Ureter (tissue), 1 donor: ENCODE results near the gene COL9A3. TPM values are rescaled to one million over a fixed set of nuclear protein-coding genes. Genes with fewer than 3 reads are reported as not detected.

Experiments
- DNase-seq: peaks from one replicate; pipeline ENCODE4 v3.0.0-alpha.2; 2020; ENCODE audit warnings: low spot score
- total RNA-seq: library from RNA; stranded (reverse); gene quantifications from one replicate; pipeline ENCODE4 v1.2.4, GENCODE V29; 2023
- donor health status: DM: yes; HTN: yes; CAD: no.

The COL9A3 gene
- total RNA-seq, 1 donor from 2014 or later, result 5.1 TPM

GRCh38 chr20:62778601-62779416, 38.0 kb upstream of the COL9A3 start:
- no peak for DNase-seq

- no peak for DNase-seq
Observed at GRCh38 chr20:62779417-62779685, 37.5 kb upstream of the COL9A3 start.

- no peak for DNase-seq
Observed at GRCh38 chr20:62780204-62780603, 36.6 kb upstream of the COL9A3 start.

DNA sequence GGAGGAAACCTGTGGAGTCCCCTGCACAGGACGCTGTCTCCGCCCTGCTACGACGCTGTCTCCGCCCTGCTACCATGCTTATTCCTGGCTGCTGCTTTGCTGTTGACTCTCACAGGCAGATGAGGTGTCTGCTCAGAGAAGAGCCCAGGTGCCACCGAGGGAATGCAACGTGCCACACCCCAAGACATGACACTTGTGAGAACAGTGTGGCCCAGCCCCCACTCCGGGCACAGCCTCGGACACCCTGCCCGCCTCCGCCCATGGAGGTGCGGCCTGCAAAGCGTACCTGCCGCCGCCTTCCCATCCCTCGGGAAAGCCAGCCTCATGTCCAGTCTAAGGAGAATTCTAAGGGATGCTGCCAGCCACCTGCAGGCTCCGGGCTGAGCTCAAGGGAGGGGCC, 36.2 kb upstream of the COL9A3 start:
- no peak for DNase-seq

- DNase-seq, result no peak
Observed at GRCh38 chr20:62782149-62782892, 34.5 kb upstream of the COL9A3 start.

DNA sequence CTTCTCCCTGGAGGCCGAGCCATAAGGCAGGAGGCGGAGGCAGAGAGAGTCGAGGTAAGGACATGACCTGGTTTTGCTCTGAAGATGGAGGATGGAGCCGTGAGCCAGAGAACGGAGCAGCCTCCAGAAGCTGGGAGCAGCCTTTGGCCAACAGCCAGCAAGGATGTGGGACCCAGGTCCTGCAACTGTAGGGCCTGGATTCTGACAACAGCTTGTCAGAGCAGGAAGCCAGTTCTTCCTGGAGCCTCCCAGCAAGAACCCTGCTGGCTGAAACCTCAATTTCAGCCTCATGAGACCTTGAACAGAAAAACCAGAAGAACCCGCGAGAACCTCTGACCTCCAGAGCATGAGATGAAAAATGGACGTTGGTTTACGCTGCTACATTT, 34.0 kb upstream of the COL9A3 start:
- no peak for DNase-seq

- no peak for DNase-seq
Observed at GRCh38 chr20:62784497-62784896, 32.4 kb upstream of the COL9A3 start.

GRCh38 chr20:62785393-62785792, 31.5 kb upstream of the COL9A3 start:
- no peak for DNase-seq

DNA sequence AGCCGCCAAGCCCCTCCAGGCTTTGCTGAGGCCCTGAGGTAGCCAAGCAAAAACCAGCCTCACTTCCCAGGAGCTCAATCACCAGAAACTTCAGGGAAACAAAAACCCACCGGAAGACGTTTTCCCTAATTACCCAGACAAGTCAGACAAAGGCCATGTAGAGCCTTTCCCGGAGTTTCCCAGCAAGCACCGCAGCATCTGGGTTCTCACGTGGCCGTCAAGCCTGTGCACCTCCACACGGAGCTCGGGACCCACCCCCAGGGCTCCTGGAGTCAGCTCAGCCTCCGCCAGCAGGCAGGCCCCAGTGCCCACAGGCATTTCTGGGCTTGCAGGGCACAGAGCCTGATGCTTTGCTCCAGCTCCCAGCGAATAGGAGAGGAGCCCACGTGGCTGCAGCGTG, 30.7 kb upstream of the COL9A3 start:
- DNase-seq, result no peak

DNA sequence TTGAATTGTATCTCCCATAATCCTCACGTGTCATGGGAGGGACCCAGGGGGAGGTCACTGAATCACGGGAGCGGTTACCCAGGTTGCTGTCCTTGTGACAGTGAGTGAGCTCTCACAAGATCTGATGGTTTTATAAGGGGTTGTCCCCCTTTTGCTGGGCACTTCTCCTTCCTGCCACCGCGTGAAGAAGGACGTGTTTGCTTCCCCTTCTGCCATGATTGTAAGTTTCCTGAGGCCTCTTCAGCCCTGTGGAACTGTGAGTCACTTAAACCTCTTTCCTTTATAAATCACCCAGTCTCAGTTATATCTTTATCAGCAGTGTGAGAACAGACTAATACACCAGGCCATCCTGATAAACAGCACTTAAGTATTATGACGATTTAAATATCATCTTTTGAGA, 29.5 kb upstream of the COL9A3 start:
- DNase-seq, result no peak

DNA sequence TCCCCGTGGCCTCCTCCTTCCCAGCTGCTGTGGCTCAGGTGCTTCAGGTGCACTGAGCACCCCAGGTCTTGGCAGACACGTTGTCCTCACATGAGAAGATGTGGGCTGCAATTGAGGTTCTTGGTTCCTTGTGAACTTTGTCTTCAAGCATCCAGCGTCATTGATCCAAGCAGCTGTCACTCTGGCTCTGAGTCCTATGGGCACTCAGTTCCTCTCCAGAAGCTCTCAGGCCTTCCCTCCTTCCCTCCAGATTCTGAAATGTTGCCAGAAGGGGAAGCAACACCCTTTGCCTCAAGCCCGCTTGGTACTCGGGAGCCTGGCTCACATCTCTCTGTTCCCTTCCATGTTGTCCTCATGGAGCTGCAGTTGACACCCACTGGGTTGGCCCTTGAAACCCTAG, 29.0 kb upstream of the COL9A3 start:
- no peak for DNase-seq

DNA sequence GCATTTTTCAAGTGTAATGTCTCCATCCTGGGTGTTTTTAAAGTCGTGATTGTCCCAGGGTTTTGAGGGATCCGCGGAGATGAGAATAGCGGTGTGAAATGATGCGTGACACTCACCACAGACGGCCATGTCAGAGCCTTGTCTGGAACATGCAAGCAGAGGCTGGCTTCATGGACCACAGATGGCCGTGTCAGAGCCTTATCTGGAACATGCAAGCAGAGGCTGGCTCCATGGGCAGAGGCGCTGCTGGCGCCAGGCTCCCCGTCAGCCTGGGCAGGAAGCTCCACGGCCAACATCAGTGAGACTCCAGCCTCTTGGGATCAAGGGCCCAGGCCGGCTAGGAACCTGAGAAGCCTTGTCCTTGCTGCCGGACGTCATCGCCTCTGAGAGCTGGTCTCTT, 28.2 kb upstream of the COL9A3 start:
- DNase-seq, result no peak

DNA sequence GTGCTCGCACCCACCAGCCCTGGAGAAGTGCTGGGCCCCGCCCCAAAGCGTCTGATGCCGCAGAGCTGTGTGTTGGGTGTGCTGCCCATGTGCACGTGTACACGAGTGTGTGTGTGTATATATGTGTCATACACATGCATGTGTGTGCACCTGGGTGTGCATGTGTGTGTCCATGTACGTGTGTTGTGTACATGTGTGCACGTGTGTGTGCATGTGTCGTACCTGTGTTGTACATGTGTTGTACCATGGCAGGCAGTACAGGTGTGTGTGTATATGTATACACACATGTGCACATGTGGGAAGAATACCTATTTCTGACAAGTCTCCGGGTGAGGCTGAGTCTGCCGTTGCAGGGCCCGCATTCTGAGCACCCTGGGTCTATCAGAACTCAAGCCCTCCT, 26.8 kb upstream of the COL9A3 start:
- DNase-seq, result no peak

DNA sequence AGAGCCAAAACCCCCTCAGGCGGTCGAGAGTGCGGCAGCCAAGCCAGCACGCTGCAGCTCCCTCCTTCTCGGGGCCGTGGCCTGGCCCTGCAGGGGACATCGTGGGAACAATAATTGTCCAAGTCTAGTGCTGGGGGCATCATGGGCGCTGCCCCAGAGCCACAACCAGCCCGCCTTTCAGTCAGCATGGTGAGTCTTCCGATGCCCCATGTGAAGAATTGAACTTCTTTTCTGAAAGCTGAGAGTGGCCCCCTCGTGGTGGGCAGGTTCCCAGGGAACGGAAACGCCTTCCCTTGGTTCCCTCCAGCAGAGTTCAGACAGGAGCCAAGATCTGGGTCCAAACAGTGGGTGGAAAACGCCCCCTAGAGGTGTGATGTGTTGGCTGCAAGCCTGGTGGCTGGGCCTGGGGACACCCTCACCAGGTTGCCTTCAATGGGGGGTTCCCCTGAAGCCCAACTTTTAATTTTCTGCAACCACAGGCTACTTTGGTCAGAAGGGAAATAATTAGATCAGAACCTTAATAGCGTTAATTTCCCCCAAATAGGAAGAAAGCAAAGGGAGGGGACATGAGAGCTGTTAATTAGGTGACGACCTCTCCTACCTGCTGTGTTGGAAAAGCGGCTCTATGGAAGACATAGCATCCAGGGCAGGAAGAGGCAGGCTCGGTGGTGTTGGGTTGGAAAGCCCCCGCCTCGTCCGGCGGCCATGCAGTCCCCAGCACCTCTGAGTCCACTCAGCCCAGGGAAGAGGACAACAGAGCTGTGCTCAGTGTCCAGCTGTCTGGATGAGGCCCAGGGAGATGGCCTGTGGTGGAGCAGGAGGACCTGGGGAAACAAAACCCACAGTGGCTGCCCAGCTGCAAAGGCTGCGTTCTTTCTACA, 25.3 kb upstream of the COL9A3 start:
- peak; percentile 82 for DNase-seq

DNA sequence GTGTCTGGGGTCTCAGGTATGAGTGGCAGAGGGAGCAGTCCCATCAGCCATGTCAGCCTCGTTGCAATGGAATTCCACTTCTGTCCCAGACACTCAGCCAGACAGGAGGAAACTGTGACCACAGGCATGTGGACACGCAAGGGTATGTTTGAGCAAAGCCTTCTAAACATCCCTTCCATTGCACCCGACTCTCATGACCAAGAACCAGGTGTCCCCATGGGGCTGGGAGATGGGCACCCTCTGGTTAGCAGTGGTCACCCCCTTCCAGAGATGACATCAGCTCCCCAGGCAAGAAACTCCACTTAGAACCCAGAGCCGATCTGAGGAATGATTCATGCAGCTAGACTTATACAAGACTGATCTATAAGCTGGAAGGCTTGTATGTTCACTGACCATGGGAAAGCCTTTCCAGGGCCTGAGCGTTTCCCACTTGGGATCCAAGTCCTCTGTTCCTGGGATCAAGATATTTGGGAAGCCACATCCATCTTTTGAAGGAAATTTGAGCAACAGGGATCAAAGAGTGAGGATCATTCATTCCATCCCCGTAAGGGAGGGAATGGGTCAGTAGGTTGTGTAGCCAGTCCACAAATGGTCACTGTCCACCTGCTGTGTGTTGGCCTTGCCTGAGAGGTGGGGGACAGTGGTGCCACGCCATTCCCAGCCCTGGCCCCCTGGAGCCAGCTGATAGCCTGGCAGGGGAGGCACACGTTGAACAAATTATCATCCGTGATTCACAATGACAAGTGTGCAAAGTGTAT, 24.5 kb upstream of the COL9A3 start:
- no peak for DNase-seq

- no peak for DNase-seq
Observed at GRCh38 chr20:62792940-62793756, 23.7 kb upstream of the COL9A3 start.

- no peak for DNase-seq
Observed at GRCh38 chr20:62793757-62794006, 23.2 kb upstream of the COL9A3 start.

DNA sequence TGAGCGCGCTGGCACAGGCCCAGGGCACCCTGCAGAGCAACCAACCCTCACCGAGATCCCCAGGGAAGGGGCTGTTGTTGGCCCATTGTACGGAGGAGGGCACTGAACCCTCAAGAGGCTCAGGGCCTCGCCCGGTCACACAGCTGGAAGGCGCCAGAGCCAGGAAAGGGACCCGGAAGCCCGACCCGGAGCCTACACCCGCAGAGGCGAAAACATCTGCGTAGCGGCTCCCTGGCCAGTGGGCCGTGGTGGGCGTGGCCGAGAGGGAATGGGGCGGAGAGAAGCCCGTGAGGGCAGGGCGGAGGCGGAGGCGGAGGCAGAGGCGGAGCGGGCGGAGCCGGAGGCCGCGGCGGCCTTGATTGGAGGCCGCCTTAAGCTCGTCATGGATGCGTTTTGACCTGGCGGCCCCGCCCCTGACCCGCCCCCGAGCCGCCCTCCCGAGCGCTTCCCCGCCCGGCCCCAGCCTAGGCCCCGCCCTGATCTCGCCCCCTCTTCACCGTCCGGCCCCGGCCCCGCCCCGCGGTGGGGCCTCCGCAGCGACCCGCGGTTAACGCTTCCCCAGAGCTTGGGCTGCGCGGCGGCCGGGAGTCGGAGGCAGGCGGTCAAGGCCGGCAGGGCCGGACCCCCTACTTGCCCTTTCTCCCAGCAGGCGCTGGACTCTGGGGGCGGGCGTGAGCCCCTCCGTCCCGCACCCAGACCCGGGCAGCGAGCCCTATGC, 22.7 kb upstream of the COL9A3 start:
- DNase-seq, result peak; percentile 97

DNA sequence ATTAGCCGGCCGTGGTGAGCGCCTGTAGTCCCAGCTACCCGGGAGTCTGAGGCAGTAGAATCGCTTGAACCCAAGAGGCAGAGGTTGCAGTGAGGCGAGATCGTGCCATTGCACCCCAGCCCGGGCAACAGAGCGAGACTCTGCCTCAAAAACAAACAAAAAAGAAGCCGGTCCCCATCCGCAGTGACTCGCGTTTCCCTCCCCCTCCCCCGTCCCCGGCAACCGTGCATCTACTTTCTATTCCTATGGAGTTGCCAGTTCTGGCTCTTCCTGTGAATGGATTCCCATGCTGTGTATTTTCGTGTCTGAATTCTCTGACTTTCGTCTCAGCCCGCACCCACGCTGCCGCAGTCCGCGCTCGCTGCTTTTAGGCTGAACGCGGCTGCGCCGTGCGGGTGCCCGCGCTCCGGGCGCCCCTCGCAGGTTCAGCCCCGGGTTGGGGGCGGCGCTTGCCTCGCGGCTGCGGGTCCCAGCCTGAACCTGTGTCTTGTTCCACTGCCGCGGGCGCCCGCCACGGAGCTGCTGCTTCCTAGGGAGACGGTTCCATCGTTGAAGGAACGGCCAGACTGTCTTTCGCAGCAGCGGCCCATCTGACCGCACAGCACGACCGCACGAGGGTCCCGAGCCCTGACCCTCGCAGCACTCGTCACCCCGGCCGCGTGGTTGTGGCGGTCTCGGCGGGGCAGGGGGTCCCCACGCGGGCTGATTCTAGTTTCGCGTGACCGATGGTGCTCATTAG, 21.7 kb upstream of the COL9A3 start:
- DNase-seq, result no peak
